Peyer's patch (tissue), 4 donors: ENCODE measurements around the gene FAM110A. TPM values are rescaled to one million over a fixed set of nuclear protein-coding genes. Genes with fewer than 3 reads are reported as not detected.
A peak's percentile ranks its signal among the peaks of the same experiment; 100 is the strongest.
"Not testable (repeated sequence)": the region's sequence is repeated elsewhere in the genome, so short reads cannot be mapped to it uniquely, and the experiment has no call there.

Experiments used
- DNase-seq, 3 donors: peaks; one replicate each; pipeline ENCODE4 v3.0.0-alpha.2; 2017 to 2019
- H3K27ac ChIP-seq, 4 donors: fragments of 200-600 bp; sonication (generic); one replicate each; pipeline ENCODE4 v1.5.1; 2016 to 2019
- H3K27me3 ChIP-seq, 2 donors: fragments of 200-600 bp; sonication (generic); one replicate each; pipeline ENCODE4 v1.5.1; 2019
- H3K36me3 ChIP-seq, 3 donors: fragments of 200-600 bp; sonication (generic); one replicate each; pipeline ENCODE4 v1.5.1; 2016 to 2019
- H3K4me1 ChIP-seq, 4 donors: fragments of 200-600 bp; sonication (generic); one replicate each; pipeline ENCODE4 v1.5.1; 2016 to 2019
- H3K4me3 ChIP-seq, 4 donors: fragments of 200-600 bp; sonication (generic); 1 replicate in 3 of 4; 2 replicates in 1 of 4; pipeline ENCODE4 v1.5.1; 2016 to 2019; ENCODE audit warnings: mild to moderate bottlenecking in 1 of 4
- H3K9me3 ChIP-seq, 4 donors: fragments of 200-600 bp; sonication (generic); one replicate each; pipeline ENCODE4 v1.5.1; 2016 to 2019; ENCODE audit warnings: mild to moderate bottlenecking in 1 of 4
- CTCF ChIP-seq, 6 experiments: fragments of 450-650 bp in 4 of 6; fragments of 200-600 bp in 2 of 6; sonication (generic) in 1 of 6; IDR thresholded peaks; one replicate each; pipeline ENCODE4 v1.5.1; 2017 to 2019; ENCODE audit warnings: antibody characterized with exemption in 6 of 6, mild to moderate bottlenecking in 3 of 6, moderate library complexity in 1 of 6
- POLR2A ChIP-seq, 2 donors: fragments of 450-650 bp; IDR thresholded peaks; one replicate each; pipeline ENCODE4 v1.5.1; 2017; ENCODE audit warnings: antibody characterized with exemption in 2 of 2, mild to moderate bottlenecking in 2 of 2, moderate library complexity in 2 of 2
- total RNA-seq, 4 donors: library from RNA; depleted of rRNA; stranded (reverse); fragments of >200 nt; gene quantifications; one replicate each; pipeline ENCODE4 v1.1.0, GENCODE V29; 2016

The FAM110A gene
- total RNA-seq, 4 donors from 2014 or later, result 5.1 to 15.7 (median 12.7) TPM

- peak in 2 of 3 donors; percentile 9 to 35 for DNase-seq
- Histone ChIP-seq H3K9me3 (no peaks in the 10 kb centered on the region), H3K27me3 (no peaks in the 10 kb centered on the region), H3K27ac (no peak overlapping the region), H3K4me3 (no peak overlapping the region), H3K36me3 (no peaks in the 10 kb centered on the region), H3K4me1 (peaks cover 0 to 24% (median 0%) of the 10 kb centered on the region in 4 donors)
- TF ChIP-seq POLR2A (IDR thresholded peaks at IDR 0.05), result no peak
- no peak for TF ChIP-seq CTCF (IDR thresholded peaks at IDR 0.05)
Observed at GRCh38 chr20:825710-826421, 7.6 kb upstream of the FAM110A start.

- Histone ChIP-seq H3K4me1 (peaks cover 0 to 24% (median 0%) of the 10 kb centered on the region in 4 donors), H3K27ac (peak overlapping the region in 1 of 4 donors; percentile 30), H3K9me3 (no peaks in the 10 kb centered on the region), H3K36me3 (no peaks in the 10 kb centered on the region), H3K27me3 (no peaks in the 10 kb centered on the region), H3K4me3 (no peak overlapping the region)
- peak in 2 of 3 donors; percentile 5 to 23 for DNase-seq
- TF ChIP-seq CTCF (IDR thresholded peaks at IDR 0.05) (no peak), POLR2A (IDR thresholded peaks at IDR 0.05) (no peak)
Observed at GRCh38 chr20:826695-827323, 6.7 kb upstream of the FAM110A start.

GRCh38 chr20:827981-828380 lies 5.5 kb upstream of the FAM110A start:
- H3K9me3 ChIP-seq, H3K27me3 ChIP-seq, H3K27ac ChIP-seq, H3K4me3 ChIP-seq, H3K36me3 ChIP-seq: not testable (repeated sequence)
- H3K4me1 ChIP-seq, result peaks cover 0 to 24% (median 0%) of the 10 kb centered on the region in 4 donors
- peak in 1 of 3 donors; percentile 6 for DNase-seq

- Histone ChIP-seq H3K4me1 (peaks cover 0 to 14% (median 0%) of the 10 kb centered on the region in 4 donors), H3K36me3 (no peaks in the 10 kb centered on the region), H3K4me3 (no peak overlapping the region), H3K27ac (peak overlapping the region in 2 of 4 donors; percentile 37 to 44), H3K27me3 (no peaks in the 10 kb centered on the region), H3K9me3 (no peaks in the 10 kb centered on the region)
- TF ChIP-seq CTCF (IDR thresholded peaks at IDR 0.05) (no peak), POLR2A (IDR thresholded peaks at IDR 0.05) (no peak)
- peak in 2 of 3 donors; percentile 6 to 61 for DNase-seq
Observed at GRCh38 chr20:828987-829386, 4.5 kb upstream of the FAM110A start.

- H3K4me1 ChIP-seq, result peaks cover 0 to 15% (median 0%) of the 10 kb centered on the region in 4 donors
- H3K27me3 ChIP-seq, result no peaks in the 10 kb centered on the region
- no peaks in the 10 kb centered on the region for H3K9me3 ChIP-seq
- H3K4me3 ChIP-seq, result no peak overlapping the region
- H3K36me3 ChIP-seq, result no peaks in the 10 kb centered on the region
- DNase-seq, result peak in 1 of 3 donors; percentile 24
- peak overlapping the region in 2 of 4 donors; percentile 44 for H3K27ac ChIP-seq
- TF ChIP-seq CTCF (IDR thresholded peaks at IDR 0.05) (no peak), POLR2A (IDR thresholded peaks at IDR 0.05) (no peak)
Observed at GRCh38 chr20:829551-829950, 4.0 kb upstream of the FAM110A start.

GRCh38 chr20:830011-830521 lies 3.4 kb upstream of the FAM110A start:
- Histone ChIP-seq H3K27me3 (no peaks in the 10 kb centered on the region), H3K36me3 (no peaks in the 10 kb centered on the region), H3K27ac (peak overlapping the region in 2 of 4 donors; percentile 1 to 44), H3K4me3 (no peak overlapping the region), H3K4me1 (peaks cover 0 to 18% (median 0%) of the 10 kb centered on the region in 4 donors), H3K9me3 (no peaks in the 10 kb centered on the region)
- peak in 1 of 3 donors; percentile 11 for DNase-seq
- TF ChIP-seq CTCF (IDR thresholded peaks at IDR 0.05) (no peak), POLR2A (IDR thresholded peaks at IDR 0.05) (no peak)
